HepG2 (cell line): Measurements from ENCODE around the gene AGBL1.

ENCODE experiments used
- ARNT ChIP-seq: fragments of 450-650 bp; IDR thresholded peaks from 2 replicates; pipeline ENCODE4 v1.6.1; 2017
- BCL6 ChIP-seq: IDR thresholded peaks from 2 replicates; pipeline ENCODE4 v1.6.1; 2016; ENCODE audit warnings: missing genetic modification reagents, missing compliant biosample characterization
- REPIN1 ChIP-seq: sonication (generic); formaldehyde crosslinking; IDR thresholded peaks from 2 replicates; pipeline ENCODE4 v1.8.0; 2022; ENCODE audit warnings: missing genetic modification reagents, low read depth, mild to moderate bottlenecking, borderline replicate concordance
- SRSF9 ChIP-seq: fragments of 200-400 bp; formaldehyde crosslinking; IDR thresholded peaks from 2 replicates; pipeline ENCODE4 v1.6.1; 2018; ENCODE audit warnings: borderline replicate concordance, mild to moderate bottlenecking, low read depth, low read length; ENCODE audit not compliant: insufficient read depth, poor library complexity, severe bottlenecking
- ZBTB8A ChIP-seq: sonication (generic); formaldehyde crosslinking; IDR thresholded peaks from 2 replicates; pipeline ENCODE4 v1.4.0; 2020; ENCODE audit warnings: mild to moderate bottlenecking, low read depth, missing genetic modification reagents, borderline replicate concordance
- TF ChIP-seq, protein P1 (sequence below): sonication (generic); formaldehyde crosslinking; IDR thresholded peaks from 2 replicates; pipeline ENCODE4 v1.4.0; 2020; ENCODE audit warnings: missing genetic modification reagents
- TF ChIP-seq, protein P2 (sequence below): sonication (generic); formaldehyde crosslinking; IDR thresholded peaks from 2 replicates; pipeline ENCODE4 v1.5.0; 2020; ENCODE audit warnings: mild to moderate bottlenecking, missing genetic modification reagents, moderate library complexity

DNA sequence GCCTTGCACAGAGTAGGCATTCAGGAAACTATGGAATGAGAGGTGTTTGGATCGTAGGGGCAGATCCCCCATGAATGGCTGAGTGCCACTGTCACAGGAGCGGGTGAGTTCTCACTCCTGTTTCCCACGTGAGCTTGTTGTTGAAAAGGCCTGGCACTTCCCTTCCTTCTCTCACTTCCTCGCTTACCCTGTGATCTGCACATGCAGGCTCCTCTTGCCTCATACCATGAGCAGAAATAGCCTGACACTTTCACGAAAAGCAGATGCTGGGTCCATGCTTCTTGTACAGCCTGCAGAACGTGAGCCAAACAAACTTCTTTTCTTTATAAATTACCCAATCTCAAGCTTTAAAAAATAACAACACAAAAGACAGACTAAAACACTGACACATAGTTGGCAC, 55.4 kb downstream of the AGBL1 start:
- TF ChIP-seq BCL6 (CRISPR knock-in tag): no peak
- TF ChIP-seq, protein P1, sequence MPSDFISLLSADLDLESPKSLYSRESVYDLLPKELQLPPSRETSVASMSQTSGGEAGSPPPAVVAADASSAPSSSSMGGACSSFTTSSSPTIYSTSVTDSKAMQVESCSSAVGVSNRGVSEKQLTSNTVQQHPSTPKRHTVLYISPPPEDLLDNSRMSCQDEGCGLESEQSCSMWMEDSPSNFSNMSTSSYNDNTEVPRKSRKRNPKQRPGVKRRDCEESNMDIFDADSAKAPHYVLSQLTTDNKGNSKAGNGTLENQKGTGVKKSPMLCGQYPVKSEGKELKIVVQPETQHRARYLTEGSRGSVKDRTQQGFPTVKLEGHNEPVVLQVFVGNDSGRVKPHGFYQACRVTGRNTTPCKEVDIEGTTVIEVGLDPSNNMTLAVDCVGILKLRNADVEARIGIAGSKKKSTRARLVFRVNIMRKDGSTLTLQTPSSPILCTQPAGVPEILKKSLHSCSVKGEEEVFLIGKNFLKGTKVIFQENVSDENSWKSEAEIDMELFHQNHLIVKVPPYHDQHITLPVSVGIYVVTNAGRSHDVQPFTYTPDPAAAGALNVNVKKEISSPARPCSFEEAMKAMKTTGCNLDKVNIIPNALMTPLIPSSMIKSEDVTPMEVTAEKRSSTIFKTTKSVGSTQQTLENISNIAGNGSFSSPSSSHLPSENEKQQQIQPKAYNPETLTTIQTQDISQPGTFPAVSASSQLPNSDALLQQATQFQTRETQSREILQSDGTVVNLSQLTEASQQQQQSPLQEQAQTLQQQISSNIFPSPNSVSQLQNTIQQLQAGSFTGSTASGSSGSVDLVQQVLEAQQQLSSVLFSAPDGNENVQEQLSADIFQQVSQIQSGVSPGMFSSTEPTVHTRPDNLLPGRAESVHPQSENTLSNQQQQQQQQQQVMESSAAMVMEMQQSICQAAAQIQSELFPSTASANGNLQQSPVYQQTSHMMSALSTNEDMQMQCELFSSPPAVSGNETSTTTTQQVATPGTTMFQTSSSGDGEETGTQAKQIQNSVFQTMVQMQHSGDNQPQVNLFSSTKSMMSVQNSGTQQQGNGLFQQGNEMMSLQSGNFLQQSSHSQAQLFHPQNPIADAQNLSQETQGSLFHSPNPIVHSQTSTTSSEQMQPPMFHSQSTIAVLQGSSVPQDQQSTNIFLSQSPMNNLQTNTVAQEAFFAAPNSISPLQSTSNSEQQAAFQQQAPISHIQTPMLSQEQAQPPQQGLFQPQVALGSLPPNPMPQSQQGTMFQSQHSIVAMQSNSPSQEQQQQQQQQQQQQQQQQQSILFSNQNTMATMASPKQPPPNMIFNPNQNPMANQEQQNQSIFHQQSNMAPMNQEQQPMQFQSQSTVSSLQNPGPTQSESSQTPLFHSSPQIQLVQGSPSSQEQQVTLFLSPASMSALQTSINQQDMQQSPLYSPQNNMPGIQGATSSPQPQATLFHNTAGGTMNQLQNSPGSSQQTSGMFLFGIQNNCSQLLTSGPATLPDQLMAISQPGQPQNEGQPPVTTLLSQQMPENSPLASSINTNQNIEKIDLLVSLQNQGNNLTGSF (CRISPR knock-in tag): no peak
- TF ChIP-seq, protein P2, sequence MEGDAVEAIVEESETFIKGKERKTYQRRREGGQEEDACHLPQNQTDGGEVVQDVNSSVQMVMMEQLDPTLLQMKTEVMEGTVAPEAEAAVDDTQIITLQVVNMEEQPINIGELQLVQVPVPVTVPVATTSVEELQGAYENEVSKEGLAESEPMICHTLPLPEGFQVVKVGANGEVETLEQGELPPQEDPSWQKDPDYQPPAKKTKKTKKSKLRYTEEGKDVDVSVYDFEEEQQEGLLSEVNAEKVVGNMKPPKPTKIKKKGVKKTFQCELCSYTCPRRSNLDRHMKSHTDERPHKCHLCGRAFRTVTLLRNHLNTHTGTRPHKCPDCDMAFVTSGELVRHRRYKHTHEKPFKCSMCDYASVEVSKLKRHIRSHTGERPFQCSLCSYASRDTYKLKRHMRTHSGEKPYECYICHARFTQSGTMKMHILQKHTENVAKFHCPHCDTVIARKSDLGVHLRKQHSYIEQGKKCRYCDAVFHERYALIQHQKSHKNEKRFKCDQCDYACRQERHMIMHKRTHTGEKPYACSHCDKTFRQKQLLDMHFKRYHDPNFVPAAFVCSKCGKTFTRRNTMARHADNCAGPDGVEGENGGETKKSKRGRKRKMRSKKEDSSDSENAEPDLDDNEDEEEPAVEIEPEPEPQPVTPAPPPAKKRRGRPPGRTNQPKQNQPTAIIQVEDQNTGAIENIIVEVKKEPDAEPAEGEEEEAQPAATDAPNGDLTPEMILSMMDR (CRISPR knock-in tag): no peak
- TF ChIP-seq REPIN1 (CRISPR knock-in tag): no peak
- no peak for TF ChIP-seq ZBTB8A (CRISPR knock-in tag)
- TF ChIP-seq ARNT: no peak
- no peak for TF ChIP-seq SRSF9
